ENCODE data around the gene TSPAN18. TPM values are rescaled to one million over a fixed set of nuclear protein-coding genes. Genes with fewer than 3 reads are reported as not detected.

The TSPAN18 gene
- total RNA-seq, 1 experiment from 2014 or later, result 21.3 TPM

DNA sequence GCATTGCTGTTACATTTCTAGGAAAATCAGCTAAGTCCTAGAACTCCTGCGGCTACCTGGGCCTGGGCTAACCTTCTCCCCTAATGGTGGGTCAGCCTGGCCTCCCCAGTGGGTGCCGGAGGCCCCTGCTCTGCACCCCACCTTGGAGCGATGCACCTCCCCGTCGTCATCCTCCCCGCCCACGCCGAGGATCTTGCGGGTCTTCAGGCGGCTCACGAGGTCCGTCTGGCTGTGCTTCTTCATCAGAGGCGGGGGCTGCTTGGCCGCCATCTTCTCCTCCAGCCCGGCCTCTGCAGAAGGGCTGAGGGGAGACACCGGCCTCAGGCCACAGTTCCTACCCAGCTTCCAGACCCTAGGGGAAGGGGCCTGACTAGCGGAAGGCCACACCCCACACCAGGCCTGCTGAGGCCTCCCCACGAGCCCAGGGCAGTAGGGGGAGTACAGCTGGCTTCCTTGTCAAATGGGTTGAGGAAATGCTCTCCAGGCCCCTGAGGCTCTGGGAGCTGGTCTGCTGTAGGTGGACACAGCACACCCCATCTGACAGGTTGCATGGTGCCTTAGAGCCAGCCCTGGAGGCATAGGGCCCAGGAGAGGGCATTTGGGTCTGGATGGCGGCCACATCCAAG, 211.4 kb downstream of the TSPAN18 start:
- CTCF ChIA-PET, result interaction anchor here (1.5 to 3.3 kb wide), 3 partner anchors 12 to 166 kb away, joined by 4 to 88 read pairs (median 5); partner anchors contain the start of gene TP53I11
- H3K4me1 ChIP-seq (ENCODE audit: control insufficient read depth, insufficient read depth, low read length), result peaks cover 27% of the 10 kb centered on the region
- H3K27me3 ChIP-seq (ENCODE audit: control insufficient read depth, insufficient read depth, low read length), result no peaks in the 10 kb centered on the region
- no peak overlapping the region for H3K4me3 ChIP-seq (ENCODE audit: low read depth in 2 of 2, low read length in 2 of 2)
- in situ Hi-C loops (cut with HindIII; ENCODE audit: low pct_unique_long_range_greater_than_20kb, low sequenced_read_pairs), result no loop called here
- intact Hi-C loops (cut with micrococcal nuclease; ENCODE audit: unreplicated experiment), result loop anchor here (10.0 kb wide), 1 partner anchor 397 kb away; no protein-coding TSS in a partner anchor
- ATAC-seq, result no peak
- BruUV-seq (replicated peaks), result no TSS peak
- DNase-seq (ENCODE audit: low read depth, low spot score), result no peak
- no peaks in the 10 kb centered on the region for H3K9me3 ChIP-seq (ENCODE audit: control insufficient read depth, insufficient read depth, low read depth, low read length)
- TF ChIP-seq, protein P1, sequence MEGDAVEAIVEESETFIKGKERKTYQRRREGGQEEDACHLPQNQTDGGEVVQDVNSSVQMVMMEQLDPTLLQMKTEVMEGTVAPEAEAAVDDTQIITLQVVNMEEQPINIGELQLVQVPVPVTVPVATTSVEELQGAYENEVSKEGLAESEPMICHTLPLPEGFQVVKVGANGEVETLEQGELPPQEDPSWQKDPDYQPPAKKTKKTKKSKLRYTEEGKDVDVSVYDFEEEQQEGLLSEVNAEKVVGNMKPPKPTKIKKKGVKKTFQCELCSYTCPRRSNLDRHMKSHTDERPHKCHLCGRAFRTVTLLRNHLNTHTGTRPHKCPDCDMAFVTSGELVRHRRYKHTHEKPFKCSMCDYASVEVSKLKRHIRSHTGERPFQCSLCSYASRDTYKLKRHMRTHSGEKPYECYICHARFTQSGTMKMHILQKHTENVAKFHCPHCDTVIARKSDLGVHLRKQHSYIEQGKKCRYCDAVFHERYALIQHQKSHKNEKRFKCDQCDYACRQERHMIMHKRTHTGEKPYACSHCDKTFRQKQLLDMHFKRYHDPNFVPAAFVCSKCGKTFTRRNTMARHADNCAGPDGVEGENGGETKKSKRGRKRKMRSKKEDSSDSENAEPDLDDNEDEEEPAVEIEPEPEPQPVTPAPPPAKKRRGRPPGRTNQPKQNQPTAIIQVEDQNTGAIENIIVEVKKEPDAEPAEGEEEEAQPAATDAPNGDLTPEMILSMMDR (IDR thresholded peaks at IDR 0.05), result no peak
- no peak for TF ChIP-seq POLR2AphosphoS5 (IDR thresholded peaks at IDR 0.05; ENCODE audit: low read depth, low read length)
- TF ChIP-seq SIN3A (IDR thresholded peaks at IDR 0.05; ENCODE audit: borderline replicate concordance, insufficient read depth, low read depth, low read length), result no peak
- TF ChIP-seq TCF7L2 (IDR thresholded peaks at IDR 0.05; ENCODE audit: low read depth, low read length), result no peak
- no peak for TF ChIP-seq REST (IDR thresholded peaks at IDR 0.05; ENCODE audit: insufficient read depth in 1 of 2, low read depth in 2 of 2, low read length in 1 of 2)
- POLR2A ChIA-PET, result no interaction called here
- H3K36me3 ChIP-seq (ENCODE audit: control insufficient read depth, insufficient read depth, low read length), result no peaks in the 10 kb centered on the region
- no peak overlapping the region for H3K27ac ChIP-seq (ENCODE audit: low read length)

DNA sequence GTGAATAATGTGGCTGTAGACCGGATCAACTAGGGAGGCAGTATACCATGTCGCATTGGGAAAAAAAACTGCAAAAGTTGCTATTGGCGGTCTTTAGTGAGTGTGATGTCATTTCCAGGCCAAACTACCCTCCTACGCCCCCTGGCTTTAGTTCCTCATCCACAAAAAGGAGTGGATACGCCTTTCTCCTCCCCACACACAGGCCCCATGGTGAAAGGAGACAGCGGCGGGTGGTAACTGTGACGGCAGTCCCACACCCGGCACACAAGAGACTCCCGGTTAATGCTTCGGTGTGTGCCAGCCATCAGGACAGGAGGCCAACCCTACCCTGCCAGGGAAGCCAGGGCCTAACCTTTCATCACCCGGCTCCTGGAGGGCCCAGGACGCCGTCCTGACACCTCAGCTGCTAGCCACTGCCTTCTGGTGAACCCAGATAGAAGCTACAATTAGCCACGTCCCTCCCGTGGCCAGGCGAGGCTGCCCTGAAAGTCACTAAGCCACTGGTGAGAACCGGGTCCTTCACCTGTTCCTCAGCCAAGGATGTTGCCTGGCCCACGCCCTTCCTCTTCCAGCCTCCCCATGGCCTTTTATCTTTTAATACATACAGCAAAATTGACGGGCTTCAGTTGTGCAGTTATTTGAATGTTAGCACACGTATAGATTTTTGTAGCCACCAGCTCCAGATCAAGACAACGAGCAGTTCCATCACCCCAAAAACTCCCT, 213.1 kb downstream of the TSPAN18 start:
- no peak for ATAC-seq

More for the DNA sequence above, 213.1 kb downstream of the TSPAN18 start:
- BruUV-seq (replicated peaks), result TSS peak; percentile 41
- ChIA-PET POLR2A (no interaction called here), CTCF (interaction anchor here (2.0 kb wide), 1 partner anchor 165 kb away, joined by 5 read pairs; no protein-coding TSS in a partner anchor)
- H3K27ac ChIP-seq (ENCODE audit: low read length), result no peak overlapping the region
- no peaks in the 10 kb centered on the region for H3K36me3 ChIP-seq (ENCODE audit: control insufficient read depth, insufficient read depth, low read length)
- no peak overlapping the region for H3K4me3 ChIP-seq (ENCODE audit: low read depth in 2 of 2, low read length in 2 of 2)
- H3K4me1 ChIP-seq (ENCODE audit: control insufficient read depth, insufficient read depth, low read length), result peaks cover 42% of the 10 kb centered on the region
- intact Hi-C loops (cut with micrococcal nuclease; ENCODE audit: unreplicated experiment) (loop anchor here (10.0 kb wide), 2 partner anchors 75 to 395 kb away; no protein-coding TSS in a partner anchor), in situ Hi-C loops (cut with HindIII; ENCODE audit: low pct_unique_long_range_greater_than_20kb, low sequenced_read_pairs) (no loop called here)
- no peaks in the 10 kb centered on the region for H3K27me3 ChIP-seq (ENCODE audit: control insufficient read depth, insufficient read depth, low read length)
- no peaks in the 10 kb centered on the region for H3K9me3 ChIP-seq (ENCODE audit: control insufficient read depth, insufficient read depth, low read depth, low read length)
- no peak for DNase-seq (ENCODE audit: low read depth, low spot score)
- TF ChIP-seq REST (IDR thresholded peaks at IDR 0.05; ENCODE audit: insufficient read depth in 1 of 2, low read depth in 2 of 2, low read length in 1 of 2) (no peak), TCF7L2 (IDR thresholded peaks at IDR 0.05; ENCODE audit: low read depth, low read length) (no peak), SIN3A (IDR thresholded peaks at IDR 0.05; ENCODE audit: borderline replicate concordance, insufficient read depth, low read depth, low read length) (no peak), POLR2AphosphoS5 (IDR thresholded peaks at IDR 0.05; ENCODE audit: low read depth, low read length) (no peak)
- TF ChIP-seq, protein P1 (IDR thresholded peaks at IDR 0.05), result no peak; the same call in 1 of the 2 replicates

Data from Panc1 (cell line).